ENCODE results near the gene ANKRD66.
"Not testable (repeated sequence)": the region's sequence is repeated elsewhere in the genome, so short reads cannot be mapped to it uniquely, and the experiment has no call there.

The ANKRD66 gene

DNA sequence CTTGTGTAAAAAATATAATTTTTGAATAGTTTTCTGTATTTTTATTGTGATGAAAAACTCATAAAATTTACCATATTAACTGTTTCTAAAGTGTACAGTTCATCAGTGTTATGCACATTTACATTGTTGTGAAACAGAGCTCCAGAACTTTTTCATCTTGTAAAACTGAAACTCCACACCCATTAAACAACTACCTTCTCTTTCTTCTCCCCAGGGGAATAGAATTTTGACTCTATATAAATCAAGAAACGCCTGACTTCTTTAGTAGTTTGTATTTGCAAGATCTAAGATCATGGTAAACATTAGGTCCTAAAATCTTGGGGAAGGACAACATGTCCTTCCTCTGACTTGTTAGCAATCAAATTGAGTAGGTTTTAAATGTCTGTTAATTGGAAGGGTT is 9.1 kb downstream of the ANKRD66 start:
- DNase-seq (ENCODE audit: low spot score): no peak

DNA sequence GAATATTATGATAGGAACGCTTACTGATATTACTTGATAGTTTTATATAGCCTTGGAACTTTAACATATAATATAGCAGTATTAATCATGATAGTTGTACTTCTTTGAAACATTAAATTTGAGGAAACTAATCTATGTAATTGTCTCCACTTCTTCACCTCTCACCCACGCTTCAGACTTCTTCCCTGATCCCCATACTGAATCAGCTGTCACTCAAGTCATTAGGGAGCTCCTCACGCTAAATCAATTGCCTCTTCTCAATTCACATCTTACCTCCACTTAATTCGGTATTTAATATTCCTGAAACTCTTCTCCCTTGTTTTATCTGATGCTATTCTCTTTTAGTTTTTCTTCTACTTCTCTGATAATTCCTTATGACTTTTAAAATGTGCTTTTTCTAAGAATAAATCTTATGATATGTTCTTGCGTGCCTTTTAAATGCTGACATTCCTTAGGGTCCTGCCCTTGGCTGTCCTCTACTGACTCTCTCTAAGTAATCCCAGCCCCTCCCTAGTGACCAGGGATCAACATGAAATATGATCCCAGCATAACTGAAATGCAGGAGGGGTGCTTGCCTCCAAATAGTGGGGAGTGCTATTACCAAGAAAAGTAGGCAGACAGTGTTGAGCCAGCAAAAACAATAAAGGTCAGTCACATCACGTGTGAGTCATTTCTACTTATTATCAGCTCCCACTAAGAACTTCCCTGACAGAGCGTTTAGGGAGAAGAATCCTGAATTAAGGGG is 9.9 kb downstream of the ANKRD66 start:
- DNase-seq (ENCODE audit: low spot score): no peak

- DNase-seq (ENCODE audit: low spot score): no peak
Observed at GRCh38 chr6:46757214-46757596, 10.5 kb downstream of the ANKRD66 start.

GRCh38 chr6:46758960-46759753 is 12.4 kb downstream of the ANKRD66 start:
- DNase-seq (ENCODE audit: low spot score): no peak

- DNase-seq (ENCODE audit: low spot score): no peak
Observed at GRCh38 chr6:46760925-46761324, 14.2 kb downstream of the ANKRD66 start.

DNA sequence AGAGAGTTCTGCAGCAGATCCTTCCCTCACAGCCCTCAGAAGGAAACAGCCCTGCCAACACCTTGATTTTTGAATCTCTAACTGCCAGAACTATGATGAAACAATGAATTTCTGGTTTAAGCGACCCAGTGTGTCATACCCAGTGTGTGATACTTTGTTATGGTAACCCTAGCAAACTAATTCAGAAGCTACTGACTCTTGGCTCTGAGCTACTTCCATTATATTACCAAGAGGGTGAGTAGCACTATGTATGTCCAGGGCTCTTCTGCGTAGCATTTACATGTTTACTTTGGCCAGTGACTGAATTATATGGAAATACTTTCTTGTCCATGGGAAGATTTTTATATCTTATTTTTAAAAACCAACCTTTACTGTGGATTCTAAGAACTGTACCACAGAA is 16.7 kb downstream of the ANKRD66 start:
- DNase-seq (ENCODE audit: low spot score): no peak

DNA sequence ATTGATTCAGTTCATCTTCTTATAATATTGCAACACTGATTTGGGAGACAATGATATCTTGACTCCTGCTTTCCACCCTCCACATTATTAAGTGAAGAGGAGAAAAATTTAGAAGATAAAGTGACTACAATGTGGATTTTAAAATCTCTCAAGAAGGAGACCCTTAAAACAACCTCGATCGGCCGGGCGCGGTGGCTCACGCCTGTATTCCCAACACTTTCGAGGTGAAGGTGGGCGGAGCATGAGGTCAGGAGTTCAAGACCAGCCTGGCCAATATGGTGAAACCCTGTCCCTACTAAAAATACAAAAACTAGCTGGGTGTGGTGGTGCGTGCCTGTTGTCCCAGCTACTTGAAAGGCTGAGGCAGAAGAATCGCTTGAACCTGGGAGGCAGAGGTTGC is 17.5 kb downstream of the ANKRD66 start:
- DNase-seq (ENCODE audit: low spot score): not testable (repeated sequence)

GRCh38 chr6:46764961-46765360 is 18.2 kb downstream of the ANKRD66 start:
- DNase-seq (ENCODE audit: low spot score): no peak

- no peak for DNase-seq (ENCODE audit: low spot score)
Observed at GRCh38 chr6:46772016-46772415, 25.3 kb downstream of the ANKRD66 start.

DNA sequence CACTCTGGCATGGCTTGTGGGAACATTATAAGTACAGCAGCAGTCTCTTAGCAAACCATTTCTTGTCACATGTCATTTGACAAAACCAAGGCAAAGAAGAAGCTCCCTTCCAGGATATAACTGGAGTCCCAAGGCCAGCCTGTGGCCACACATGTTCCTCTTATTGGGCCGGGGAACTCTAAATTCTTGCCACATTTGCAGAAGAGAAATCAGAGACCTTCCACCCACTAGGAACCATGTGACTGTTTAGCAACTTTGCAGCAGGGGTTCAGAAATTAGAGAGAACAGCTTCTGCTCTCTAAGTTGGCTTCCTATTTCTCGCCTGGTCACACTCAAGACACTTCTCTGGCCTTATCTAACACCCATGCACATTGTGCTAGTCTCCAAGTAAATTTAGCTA is 26.0 kb downstream of the ANKRD66 start:
- peak; percentile 1 for DNase-seq (ENCODE audit: low spot score)

DNA sequence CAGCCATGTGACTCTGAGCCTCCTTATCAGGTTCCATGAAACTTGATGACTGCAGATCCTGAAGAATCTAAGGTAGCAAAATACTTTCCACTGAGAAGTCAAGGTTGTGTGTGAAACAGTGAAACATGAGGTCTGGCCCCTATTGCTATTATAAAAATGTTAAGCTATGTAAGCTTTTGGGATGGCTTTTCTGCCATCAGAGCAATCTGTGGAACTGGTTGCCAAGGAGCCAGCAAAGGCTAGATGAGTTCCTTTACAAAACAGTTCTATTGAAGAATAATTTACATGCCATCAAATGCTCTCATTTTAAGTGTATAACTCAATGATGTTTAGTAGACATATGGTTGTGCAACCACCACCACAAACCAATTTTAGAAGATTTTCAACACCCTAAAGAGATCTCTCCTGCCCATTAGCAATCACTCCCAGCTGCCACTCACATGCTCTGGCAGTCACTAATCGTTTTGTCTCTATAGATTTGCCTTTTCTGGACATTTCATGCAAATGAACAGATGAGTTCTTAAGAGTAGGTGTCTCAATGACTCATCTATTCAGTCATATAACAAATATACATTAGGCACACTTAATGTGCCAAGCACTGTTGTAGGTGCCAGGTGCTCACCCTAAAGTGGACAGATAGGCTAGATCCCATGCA is 26.6 kb downstream of the ANKRD66 start:
- DNase-seq (ENCODE audit: low spot score): no peak

DNA sequence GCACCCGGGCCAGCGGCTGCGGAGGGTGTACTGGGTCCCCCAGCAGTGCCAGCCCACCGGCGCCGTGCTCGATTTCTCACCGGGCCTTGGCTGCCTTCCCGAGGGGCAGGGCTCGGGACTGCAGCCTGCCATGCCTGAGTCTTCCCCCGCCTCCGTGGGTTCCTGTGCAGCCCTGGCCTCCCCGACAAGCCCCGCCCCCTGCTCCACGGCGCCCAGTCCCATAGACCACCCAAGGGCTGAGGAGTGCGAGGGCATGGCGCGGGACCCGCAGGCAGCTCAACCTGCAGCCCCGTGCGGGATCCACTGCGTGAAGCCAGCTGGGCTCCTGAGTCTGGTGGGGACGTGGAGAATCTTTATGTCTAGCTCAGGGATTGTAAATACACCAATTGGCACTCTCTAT is 28.0 kb downstream of the ANKRD66 start:
- DNase-seq (ENCODE audit: low spot score): not testable (repeated sequence)

DNA sequence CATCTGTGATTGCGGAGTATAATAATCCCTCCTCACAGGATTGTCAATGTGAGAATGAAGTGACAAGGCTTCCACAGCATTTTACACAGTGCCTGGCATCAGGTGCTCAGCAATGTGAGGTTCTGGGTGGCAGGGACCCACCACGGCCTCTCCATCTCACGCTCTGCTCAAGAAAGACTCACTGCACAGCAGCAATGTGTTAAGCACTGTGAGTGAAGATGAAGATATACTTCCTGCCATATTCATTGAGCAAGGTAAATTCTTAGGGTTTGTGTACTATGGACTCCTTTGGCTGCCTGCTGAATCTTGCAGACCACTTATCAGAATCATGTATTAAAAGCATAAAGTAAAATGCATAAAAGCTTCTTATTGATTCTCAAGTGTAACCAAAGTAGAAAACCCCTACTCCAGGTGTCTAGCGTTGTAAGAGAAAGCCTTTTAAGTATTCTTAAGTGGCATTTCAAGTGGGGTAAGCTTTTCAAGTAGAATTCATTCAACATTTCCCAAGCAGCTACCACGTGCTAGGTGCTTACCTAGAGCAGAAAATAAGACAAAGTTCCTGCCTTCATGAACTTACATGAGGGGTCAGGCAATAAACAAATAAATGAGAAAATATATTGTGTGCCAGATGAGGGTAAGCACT is 29.5 kb downstream of the ANKRD66 start:
- no peak for DNase-seq (ENCODE audit: low spot score)

DNA sequence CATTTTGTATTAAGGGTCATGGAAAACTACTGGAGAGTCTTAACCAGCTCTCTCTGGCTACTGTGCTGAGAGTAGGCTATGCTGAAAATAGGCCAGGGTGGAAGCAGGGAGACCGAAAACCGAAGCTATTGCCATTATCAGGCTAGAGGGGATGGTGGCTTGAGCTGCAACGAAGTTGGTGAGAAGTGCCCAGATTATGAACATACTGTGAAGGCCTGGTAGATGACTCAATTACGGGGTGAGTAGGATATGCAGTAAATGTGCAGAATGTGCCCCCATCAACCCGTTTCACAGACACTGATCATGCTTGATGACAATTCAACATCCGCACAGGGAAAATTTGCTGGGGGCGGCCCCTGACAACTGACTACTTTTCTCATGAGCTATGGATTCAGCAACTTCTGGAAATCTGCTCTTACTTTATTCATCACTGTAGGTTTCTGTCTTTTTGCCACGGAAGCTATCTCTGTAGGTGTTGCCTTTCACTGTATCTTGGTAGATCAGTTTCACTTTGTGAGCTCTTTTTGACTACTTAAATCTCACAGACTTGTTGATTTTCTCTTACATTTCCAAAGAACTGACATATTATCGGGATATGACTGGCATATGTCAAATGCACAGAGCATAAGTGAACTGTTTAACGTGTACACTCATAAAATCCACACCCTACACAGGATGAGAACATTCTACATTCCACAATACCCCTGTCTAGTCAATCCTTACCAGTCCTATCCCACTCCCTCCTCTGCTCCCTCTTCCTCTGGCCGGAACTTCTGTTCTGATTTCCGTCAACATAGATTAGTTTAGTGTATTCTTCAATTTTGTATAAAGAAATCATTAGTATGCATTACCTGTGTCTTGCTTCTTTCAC is 31.0 kb downstream of the ANKRD66 start:
- no peak for DNase-seq (ENCODE audit: low spot score)

DNA sequence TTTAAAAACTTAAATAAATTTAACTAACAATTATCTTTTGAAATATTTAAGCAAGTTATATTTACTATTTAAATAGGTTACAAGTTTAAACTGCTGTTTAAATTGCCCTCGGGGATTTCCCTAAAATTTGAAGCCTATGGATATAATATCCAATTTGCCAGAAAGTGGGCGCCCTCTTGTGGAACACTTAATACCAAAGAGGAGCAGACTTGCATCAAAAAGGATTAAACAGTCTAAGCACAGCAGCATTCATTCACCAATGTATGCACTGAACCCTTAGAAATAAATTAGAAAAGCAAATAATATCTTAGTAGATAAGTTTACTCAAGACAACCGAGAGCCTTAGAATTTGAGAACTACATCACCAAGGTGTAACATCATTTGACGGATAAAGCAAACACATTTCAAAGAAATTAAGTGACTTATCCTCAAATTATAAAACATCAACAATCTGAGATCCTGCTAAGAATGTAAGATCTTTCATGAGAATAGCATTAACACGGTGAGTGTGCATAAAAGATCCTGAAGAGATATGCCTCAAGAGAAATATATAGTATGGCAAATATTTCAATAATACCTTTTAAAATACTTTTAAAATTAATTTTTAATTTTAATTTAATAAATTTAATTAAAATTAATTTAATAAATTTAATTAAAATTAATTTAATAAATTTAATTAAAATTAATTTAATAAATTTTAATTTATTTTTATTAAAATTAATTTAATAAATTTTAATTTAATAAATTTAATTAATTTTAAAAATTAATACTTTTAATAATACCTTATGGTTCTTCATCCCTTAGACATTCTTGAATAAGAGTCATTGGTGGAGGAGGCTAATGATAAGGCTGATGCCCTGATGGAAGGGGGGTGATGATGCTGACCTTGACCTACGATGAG is 35.0 kb downstream of the ANKRD66 start:
- peak; percentile 24 for DNase-seq (ENCODE audit: low spot score)

- no peak for DNase-seq (ENCODE audit: low spot score)
Observed at GRCh38 chr6:46784535-46784934, 37.8 kb downstream of the ANKRD66 start.

DNA sequence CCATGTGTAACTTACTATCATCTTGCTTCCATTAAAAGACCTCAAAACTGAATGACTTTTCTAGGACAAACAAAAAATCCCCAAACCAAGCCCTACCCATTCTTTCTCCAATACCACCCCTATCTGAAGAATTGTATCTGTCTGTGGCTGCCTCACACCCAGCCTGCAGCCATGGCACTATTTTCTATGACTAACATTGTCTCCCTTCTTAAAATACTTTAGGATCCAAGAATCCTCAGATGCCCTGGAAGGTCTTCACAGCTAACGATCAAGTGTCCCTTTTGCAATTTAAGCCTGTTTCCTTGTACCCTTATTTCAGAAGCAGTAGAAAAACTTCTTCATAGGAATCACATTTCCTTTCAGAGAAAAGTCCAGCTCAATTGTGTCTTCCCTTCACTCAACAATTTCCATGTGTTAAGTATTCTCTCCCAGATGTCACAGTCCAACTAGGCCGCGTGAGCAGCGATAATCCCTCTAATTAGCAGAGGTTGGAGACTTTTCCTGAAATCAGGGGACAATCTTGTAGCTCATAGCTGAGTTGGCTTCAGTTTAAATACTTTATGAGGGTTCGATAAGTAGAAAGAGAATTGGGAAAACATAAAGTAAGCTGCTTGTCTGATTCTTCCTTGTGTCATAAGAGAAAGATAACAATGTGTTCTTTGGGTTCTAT is 41.3 kb downstream of the ANKRD66 start:
- DNase-seq (ENCODE audit: low spot score): no peak

GRCh38 chr6:46788791-46789190 is 42.1 kb downstream of the ANKRD66 start:
- no peak for DNase-seq (ENCODE audit: low spot score)

- no peak for DNase-seq (ENCODE audit: low spot score)
Observed at GRCh38 chr6:46789434-46790354, 43.0 kb downstream of the ANKRD66 start.
